ENCODE measurements around the gene TOP3B.

TOP3B gene

DNA sequence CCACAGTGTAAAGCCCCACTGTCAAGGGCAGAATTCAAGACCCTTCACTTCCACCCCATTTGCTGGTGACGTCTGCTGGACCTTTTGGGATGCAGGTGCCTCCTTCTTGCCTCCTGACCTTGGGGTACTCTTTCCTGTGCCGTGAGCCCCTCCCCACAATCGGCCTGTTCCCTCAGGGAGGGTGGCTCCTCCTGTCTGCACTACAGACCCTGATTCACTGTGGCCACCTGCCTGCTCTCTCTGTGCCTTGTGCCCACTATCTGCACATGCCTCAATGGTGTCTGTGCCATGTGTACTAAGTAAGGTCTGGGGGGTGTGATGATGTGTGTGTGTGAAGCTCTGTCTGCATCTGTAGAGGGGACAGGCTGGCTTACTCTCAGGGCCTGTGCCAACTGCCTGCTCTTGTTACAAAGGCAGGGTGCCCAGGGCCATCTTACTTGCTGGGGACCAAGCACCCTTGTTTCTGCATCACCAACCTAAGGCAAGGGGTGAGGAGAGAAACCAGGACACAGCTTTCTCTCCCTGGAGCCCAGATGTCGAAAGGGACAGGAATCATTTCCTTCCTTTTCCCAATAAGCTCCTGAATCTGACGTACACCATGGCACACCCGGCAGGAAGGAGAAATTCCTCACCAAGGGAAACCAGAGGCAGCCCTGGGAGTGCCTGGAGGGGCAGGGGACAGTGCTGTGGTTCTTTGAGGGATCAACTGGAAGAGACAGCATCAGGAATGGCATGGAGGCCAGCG lies 33.6 kb downstream of the TOP3B start:
- DNase-seq (ENCODE audit: low read depth, low spot score) = no peak
- POLR2A ChIA-PET = no interaction called here
- CTCF ChIA-PET = interaction anchor here (0.8 to 20.0 kb wide), 12 partner anchors 8 to 251 kb away, joined by 3 to 268 read pairs (median 3); no protein-coding TSS in a partner anchor
- no peak overlapping the region for H3K4me3 ChIP-seq (ENCODE audit: low read depth, low read length)
- TF ChIP-seq CTCF (IDR thresholded peaks at IDR 0.05; ENCODE audit: insufficient read depth, low read length, missing control alignments) = no peak

- CTCF ChIA-PET = interaction anchor here (0.6 to 20.0 kb wide), 8 partner anchors 11 to 916 kb away, joined by 3 to 268 read pairs (median 3); partner anchors contain the start of gene SLC7A4
- TF ChIP-seq CTCF (IDR thresholded peaks at IDR 0.05; ENCODE audit: insufficient read depth, low read length, missing control alignments) = no peak
- POLR2A ChIA-PET = no interaction called here
- DNase-seq (ENCODE audit: low read depth, low spot score) = no peak
- no peak overlapping the region for H3K4me3 ChIP-seq (ENCODE audit: low read depth, low read length)
Measured at GRCh38 chr22:21948390-21948789, 34.2 kb downstream of the TOP3B start.

DNA sequence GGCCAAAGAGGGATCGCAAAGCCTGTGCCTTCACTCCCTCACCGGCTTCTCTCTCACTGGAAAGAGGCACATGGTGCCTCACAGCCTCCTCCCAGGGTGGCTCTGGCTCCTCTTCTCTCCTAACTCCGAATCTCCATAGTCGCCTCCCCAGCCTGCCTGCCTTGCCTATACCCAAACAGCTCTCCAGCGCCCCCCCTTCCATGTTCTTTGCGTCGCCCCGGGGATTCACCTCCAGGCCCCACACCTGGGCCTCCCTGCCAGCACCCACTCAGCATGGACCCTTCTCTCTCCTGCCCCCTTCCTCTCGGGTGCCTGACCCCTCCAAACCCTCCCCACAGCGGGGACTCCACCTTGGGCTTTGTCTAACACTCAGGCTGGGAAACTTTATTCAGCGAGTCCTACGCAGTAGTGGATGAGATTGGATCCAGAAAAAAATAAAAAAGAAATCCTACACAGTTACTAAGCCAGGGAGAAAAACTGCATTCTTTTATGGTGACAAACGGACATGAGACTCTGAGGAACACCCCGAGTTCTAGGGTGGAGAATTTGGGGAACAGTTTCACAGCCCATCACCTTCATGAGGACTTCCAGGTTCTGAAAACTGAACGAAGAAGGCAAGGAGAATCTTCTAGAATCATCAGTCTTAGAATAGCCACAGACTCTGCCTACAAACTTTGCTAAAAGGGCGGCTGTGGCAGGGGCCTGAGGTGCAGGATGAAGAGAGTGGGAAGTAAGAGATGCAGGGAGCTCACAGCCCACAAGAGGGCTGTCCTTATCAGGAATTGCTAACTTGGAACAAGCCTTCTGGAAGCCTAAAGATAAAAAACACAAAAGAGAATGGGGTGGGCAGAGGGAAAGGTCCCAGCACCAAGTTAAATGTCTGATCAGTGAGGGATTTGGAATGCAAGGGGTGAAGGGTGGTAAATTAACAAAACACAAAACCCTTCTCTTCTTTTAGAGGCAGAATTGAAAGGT lies 35.3 kb downstream of the TOP3B start:
- DNase-seq (ENCODE audit: low read depth, low spot score) = no peak
- TF ChIP-seq CTCF (IDR thresholded peaks at IDR 0.05; ENCODE audit: insufficient read depth, low read length, missing control alignments) = peak; percentile 59
- POLR2A ChIA-PET = no interaction called here
- CTCF ChIA-PET = interaction anchor here (0.6 to 20.0 kb wide), 7 partner anchors 10 to 242 kb away, joined by 3 to 268 read pairs (median 3); no protein-coding TSS in a partner anchor
- no peak overlapping the region for H3K4me3 ChIP-seq (ENCODE audit: low read depth, low read length)

DNA sequence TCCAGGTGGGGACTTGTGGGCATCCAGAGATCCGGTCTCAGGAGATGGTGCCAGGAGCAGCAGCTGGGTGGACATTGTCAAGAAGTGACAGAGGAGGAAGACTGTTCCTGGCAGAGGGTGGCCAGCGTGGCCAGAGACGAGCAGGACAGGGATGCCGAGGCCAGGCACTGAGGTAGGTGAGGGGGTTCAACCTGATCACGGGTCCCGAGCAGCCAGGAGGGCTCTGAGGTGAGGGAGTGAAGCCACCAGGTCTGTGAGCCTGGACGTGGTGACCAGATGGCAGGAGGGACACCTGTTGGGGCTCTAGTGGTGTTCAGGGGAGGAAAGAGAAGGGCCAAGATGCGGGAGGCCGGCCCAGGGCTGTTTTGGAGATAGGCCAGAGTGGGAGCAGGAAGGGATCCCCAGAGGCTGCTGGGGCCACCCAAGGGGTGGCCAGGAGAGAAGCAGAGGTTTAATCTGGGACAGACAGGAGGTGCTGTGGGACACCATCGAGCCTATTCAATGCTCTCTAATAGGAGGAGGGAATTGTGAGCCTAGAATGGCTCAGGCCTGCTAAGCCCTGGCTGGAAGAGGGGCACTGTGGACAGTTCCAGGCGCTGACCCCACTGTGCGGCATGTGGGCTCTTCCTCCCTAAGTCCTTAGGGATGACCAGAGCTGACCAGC lies 36.2 kb downstream of the TOP3B start:
- POLR2A ChIA-PET = no interaction called here
- CTCF ChIA-PET = interaction anchor here (0.9 to 20.0 kb wide), 3 partner anchors 8 to 233 kb away, joined by 3 to 268 read pairs (median 33); no protein-coding TSS in a partner anchor
- no peak for TF ChIP-seq CTCF (IDR thresholded peaks at IDR 0.05; ENCODE audit: insufficient read depth, low read length, missing control alignments)
- no peak for DNase-seq (ENCODE audit: low read depth, low spot score)
- H3K4me3 ChIP-seq (ENCODE audit: low read depth, low read length) = no peak overlapping the region

DNA sequence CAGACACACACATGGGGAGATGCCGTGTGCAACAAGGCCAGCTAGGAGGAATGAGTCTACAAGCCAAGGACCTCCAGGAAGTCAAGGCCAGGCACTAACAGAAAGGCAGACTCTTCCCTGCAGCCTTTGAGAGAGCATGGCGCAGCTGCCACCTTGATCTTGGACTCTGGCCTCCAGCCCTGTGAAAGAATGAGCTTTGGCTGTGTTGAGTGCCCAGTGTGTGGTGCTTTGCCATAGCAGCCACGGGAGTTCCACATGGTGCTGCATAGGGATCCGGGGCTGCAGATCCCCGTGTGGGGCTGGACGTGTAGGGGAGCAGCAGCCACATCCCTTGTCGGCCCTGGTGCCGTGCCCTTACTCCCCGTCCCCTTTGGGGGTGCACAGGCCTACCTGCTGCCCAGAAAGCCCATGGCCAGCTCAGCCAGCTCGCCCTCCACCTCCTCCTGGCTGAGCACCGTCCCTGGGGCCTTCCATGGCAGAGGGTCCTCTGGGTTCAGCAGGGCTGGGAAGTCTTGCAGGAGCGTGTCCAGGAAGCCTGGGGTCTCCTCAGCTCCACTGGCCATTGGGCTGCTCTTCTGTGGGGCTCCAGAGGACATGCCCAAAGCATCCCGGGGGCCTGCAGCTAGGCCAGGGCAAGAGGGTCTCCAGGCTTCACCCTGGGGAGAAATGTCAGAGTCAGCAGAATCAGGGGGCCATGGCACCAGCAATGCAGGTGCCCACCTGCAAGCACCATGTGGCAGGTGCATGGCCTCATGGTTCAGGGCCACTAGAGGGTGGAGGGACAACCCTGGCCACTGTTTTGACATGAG lies 36.9 kb downstream of the TOP3B start:
- no peak for DNase-seq (ENCODE audit: low read depth, low spot score)
- POLR2A ChIA-PET = no interaction called here
- no peak for TF ChIP-seq CTCF (IDR thresholded peaks at IDR 0.05; ENCODE audit: insufficient read depth, low read length, missing control alignments)
- H3K4me3 ChIP-seq (ENCODE audit: low read depth, low read length) = no peak overlapping the region
- CTCF ChIA-PET = interaction anchor here (0.9 to 20.0 kb wide), 3 partner anchors 8 to 233 kb away, joined by 3 to 268 read pairs (median 33); no protein-coding TSS in a partner anchor

Data from AG04449 (cell line).